HG03097 (cell line): ENCODE data around the gene HRNR.

Experiments
- ATAC-seq: cut with Tn5 transposase; IDR thresholded peaks from one replicate; pipeline ENCODE4 v1.9.1; 2021; ENCODE audit not compliant: unreplicated experiment, low FRiP score

HRNR gene

DNA sequence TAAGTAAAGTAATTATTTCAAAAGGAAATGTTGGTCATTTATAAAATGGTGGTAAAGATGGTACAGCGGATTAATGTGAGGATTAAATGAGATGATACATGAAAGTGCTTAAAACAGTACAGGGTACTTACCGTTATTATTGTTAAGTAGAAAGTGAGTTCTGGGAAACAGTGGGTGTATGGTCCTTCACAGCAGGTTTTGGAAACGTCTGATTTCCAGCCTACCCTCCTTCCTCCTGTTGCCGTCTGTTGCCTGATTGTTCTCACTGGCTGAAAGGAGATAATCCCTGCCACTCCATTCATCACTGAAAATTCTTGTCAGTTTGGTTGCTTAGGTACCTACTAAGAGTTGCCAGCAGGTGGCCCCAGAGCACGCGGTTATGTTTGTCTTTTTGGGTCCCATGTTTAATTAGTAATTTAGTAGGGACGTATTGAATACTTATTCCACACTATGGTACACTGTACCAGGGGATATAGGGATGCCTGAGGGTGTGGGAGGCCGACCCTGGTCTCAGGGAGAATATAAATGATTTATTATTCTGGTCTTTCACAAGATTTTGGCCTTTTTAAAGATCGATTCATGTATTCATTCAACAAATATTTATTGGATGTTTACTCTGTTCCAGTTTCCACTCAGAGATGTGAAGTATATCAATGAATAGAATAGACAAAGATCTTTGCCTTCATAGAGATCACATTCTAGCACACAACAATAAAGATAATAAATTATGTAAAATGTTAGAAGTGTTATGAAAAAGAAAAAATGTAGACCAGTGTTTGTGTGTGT is 34.1 kb downstream of the HRNR start:
- no peak for ATAC-seq

DNA sequence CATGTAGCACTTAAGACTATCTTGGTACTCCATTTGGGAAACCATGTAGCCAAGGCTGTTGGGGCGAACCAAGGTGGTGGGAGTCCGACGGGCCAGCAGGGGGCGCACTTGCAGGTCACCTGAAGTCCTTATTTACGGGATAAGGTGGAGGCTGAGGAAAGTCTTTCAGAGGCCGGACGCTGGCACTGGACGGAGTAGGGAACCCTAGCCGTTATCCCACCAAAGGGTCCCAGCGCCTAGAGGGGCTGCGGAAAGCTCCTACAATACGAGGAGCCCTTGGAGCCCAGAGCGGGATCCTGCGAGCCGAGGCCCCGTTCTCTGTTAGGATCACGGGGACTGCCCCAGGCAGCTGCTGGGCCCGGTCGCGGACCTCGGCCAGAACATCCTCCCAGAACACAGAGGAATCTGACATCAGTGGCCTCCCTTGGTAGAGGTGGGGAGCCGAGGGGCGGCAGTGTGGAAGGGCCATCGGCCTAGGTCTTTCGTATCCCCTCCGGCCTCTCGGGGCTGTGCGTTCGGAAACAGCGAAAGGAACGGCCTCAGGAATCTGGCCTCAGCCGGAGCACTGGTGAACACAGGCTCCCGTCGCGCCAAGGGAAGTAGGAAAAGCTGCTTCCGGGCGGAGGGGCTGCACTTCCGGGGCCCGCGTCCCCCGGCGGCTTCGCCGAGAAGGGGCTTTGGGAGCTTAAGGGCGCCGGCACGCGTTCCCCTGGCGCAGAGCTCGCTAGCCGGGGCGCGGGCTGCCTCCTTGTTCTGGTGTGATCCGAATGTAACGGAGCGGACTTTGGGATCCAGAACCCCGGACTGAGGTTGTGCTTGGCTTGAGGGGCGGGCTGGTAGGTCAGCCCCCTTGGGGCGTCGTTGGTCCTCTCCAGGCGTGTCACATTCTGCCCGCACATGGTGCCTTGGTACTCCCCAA is 35.1 kb downstream of the HRNR start:
- ATAC-seq = no peak

DNA sequence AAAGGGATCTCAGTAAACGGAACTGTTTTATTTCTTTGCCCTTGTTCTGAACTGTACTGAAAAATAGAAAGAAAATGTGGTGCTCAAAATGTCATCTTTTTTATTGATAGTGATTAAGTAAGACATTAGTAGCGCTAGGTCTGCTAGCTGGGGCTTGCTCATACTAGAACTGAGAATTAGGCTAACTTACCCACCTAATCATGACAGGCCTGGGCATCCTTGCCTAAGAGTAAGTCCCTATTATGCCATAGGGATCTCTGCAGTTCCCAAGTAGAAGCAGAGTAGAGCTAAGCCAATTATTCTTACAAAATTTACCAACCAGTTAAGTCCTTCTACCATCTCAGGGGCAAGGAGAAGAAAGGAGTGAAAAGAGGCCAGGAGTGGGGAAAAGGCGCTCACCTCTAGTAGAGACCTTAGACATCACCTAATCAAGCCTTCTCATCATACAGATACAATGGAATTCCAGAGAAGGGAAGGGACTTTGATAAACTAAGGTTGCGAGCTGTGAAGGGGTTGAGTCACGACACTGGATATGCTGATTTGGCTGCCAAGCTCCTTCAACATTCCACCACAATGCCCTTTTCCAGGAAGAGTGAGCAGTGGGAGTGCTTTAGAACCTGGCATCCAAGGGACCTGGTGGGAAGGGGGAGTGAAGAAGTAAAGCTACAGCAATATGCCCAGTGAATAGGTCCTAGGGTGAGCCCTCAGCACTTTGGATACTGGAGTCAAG is 37.3 kb downstream of the HRNR start:
- no peak for ATAC-seq

DNA sequence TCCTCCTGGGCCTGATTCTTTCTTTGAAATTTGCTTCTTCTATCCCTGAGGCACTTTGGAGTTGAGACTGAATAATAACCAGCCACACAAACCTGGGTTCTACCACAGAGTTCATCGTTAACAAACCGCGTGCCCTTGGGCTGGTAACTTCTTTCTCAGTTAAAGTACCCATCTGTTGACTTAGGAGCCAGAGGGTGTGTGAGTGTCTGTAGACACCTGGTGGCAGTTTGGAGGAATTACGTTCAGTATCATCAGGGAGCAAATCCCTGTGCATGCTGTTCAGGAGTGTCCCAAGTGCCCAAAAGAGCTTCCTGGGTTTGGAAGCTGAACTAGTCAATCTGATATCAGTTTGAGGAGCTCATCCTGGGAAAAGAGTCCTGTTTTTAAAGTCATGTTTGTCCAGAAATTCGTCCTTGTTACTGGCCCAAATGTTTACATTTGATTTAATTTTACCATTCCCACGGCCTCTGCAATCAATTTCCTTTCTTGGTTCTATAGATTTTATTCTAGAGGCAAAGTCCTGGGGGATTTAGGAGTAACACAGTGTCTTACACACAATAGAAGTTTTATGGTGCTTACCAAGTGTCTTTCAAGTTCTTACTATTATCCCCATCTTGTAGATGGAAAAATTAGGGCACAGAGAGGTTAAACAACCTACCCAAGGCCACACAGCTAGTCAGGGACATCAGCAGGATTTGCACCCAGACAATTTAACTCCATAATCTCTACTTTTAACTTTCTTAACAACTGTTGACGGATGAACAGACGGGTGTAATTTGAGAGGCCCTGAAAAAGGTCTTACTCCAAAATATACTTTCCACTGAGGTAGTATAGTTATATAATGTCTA is 38.2 kb downstream of the HRNR start:
- no peak for ATAC-seq

DNA sequence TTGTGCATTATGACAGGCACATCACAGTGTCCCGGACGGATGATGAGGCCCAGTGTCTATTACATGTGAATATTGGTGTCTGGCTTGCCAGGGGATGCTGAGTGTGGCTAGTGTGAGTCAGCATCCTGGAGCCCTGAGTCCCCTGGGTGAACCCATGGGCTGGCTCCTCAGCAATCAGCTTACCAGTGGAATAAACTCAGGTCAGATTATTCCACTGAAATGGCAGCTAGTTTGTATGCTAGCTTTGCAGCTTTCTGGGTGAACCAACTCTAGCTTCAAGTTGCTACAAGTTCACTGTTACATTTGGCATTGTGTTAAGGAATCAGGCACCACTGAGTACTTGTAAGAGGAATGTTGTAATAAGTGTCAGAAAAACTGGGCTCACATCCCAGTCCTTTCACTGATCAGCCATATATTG is 41.0 kb downstream of the HRNR start:
- no peak for ATAC-seq

DNA sequence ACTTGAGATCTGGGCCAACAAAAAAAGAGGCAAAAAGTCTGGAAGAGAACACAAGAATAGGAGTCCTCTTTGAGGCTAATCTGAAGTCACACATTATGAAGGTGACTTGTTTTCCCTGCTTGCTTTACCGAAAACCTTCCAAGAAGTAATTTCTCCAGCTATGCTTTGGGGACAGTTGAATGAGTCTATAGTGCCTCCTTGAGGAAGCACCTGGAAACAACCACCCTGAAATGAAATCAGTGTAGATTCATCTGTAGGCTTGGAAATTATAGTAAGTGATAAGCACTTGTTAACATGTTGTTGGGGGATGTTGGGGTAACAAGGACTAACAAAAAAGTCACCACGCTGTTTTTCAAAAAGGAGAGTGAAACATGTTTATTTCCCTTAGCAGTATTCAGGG is 41.6 kb downstream of the HRNR start:
- ATAC-seq = no peak

DNA sequence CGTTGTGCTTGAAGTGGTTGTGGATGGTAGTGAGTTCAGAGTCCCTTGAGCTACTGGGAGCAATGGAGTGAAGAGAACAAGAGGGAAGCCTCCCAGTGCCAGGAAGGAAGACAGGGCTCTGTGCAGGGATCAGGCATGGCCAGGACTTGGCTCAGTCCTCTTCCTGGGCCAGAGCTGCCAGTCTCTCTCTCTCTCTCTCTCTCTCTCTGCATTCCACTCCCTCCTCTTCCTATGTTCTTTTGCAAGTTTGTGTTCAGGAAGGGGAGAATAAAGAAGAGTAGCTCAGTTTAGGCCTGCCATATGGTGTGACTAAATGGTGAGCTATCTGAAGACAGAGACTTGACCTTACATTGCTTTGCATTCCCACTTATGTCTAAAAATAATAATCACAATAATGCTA is 44.4 kb downstream of the HRNR start:
- no peak for ATAC-seq

DNA sequence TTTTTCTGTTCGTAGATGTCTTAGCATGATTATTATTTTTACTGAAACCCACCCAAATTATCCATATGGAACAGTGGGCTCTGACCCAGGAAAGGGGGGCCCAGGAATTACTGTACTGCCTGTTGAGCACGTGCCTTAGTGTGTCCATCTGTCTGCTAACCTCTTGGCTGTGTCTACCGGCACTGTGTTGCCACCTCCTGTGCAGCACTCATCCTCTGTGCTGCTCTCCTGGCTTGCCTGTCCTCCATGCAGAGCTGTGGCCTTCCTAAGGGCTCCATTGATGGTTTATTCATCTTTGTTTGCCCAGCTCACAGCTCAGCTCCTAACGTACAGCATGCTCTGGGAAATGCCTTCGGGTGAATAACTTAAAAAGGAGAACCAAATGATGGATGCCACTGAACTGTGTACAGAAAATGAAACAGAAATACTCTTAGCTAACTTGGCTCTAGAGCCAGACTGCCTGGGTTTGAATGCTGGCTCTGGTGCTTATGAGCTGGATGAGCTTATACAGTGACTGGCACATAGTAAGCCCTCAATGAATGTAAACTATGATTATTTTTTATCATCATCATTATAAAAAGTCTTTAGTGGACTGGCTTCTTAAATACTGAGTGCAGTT is 53.6 kb downstream of the HRNR start:
- no peak for ATAC-seq

DNA sequence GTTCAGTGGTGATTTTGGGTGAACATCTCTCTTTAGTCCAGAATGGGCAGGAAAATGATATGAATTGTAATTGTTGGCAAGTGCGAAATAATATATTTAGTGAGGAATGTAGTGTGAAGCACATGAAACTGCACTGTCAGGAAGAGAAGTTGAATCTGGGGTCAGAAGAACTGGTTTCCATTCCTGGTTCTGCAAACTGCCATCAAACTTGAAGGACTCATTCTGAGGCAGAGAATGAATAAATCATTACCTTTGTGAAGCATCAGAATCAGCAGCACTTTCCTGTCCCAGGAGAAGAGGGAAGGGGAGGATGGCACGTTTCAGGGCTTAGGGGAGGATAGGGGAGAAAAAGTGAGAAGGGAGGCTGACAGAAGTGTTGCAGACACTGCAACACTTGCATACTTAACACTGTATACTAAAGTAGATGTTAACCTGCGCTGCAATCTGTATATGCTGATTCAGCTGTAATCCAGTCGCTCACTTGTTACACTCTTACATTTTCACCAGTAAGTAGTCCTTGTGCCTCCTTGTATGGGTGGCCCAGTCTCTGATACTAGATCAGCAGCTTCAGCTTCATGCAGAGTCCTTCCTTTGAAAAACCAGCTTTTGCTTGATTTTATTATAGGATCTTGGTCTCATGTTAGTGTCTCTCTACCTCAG is 54.5 kb downstream of the HRNR start:
- no peak for ATAC-seq

DNA sequence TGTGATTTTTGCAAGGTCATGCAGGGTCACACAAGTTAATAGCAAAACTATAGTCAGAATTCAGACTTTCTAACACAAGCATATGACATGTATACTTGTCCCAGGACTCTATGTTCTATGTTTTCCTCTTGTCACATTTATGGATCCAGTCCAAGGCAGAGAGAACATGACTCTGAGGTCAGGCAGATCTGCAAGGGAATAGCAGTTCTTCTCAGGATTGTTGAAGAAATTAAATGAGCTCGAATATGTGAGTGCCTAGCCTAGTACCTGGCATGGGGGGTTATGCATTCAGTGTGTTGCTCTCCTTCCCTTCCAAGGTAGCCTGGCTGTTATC is 55.5 kb downstream of the HRNR start:
- no peak for ATAC-seq

DNA sequence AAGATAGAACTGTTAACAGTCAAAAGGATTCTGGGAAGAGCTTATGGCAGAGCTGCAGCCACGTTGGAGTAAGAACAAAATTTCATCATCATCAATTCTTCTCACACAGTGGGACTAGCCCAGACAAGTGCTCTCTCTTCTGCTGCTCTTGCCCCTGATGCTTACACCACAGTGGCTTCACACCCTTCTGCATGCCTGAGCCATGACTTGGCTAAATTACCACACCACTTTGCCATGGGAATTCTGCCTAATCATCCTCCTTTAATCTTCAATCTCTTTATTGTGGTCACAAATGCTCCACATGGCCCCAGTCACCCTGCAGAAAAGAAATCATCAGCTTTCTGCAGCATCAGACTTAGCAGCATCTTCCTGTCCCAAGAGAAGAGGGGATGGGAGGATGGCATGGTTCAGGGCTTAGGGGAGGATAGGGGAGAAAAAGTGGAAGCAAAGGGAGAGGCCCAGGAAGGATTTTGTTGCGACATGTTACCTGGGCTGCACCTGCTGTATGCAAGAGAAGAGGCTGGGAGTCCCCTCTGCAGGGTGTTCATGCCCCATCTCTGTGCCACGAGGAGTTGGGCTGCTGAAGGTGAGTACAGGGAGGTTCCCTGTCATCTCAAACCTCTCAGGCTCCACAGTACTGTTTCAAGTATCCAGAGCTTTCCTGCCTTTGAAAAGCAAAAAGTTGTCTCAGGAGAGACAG is 56.0 kb downstream of the HRNR start:
- no peak for ATAC-seq

DNA sequence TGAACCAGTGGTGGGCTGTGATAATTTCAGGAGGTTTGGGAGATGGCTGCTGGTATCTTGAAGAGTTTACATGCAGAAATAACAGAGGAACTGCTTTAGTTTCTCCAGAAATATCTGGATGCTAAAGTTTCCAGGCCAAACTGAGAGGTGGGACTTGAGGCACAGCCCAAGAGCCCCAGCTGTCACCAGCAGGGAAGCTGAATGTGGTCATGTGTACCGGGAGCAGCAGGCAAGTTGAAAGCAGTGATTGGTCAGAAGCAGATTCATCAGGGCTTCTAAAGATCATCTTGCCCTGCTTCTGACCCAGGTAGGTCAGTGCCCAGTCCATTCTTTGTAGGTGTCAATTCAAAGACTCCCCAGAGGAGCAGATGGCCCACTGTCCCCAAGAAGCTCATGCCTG is 57.0 kb downstream of the HRNR start:
- no peak for ATAC-seq

DNA sequence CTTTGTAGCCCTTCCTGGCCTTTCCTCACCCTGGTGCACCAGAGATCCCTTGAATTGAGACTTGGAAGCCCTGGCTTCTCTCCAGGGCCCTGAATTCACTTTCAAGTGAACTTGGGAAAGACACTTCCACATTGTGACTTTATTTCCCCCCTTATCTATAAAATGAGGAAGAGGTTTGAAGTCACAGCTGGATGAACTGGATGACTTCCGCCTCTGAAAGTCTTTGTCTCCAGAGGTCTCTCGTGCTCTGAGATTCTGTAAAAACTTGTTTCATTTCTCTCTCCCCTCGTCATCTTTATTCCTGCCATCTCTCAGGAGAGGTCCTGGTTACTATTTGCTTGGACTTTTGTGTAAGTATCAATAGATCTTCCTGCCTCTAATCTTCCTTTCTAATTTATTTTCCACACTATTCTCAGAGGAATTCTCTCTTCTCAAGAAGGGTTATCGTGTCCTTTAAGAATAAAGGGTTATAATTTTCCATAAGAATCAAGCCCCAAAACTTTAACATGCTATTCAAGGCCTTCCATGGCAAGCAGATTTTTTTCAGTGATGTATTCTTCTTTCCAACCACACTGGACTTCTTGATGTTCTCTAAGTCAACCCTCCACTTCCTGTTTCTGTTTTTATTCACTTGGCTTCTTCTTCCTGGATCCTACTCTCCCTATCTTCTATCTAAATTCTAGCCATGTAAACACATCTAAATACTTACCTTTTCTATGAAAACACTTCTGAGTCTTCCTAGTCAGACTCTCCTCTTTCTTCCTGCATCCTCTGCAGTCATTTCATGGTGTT is 58.5 kb downstream of the HRNR start:
- no peak for ATAC-seq

DNA sequence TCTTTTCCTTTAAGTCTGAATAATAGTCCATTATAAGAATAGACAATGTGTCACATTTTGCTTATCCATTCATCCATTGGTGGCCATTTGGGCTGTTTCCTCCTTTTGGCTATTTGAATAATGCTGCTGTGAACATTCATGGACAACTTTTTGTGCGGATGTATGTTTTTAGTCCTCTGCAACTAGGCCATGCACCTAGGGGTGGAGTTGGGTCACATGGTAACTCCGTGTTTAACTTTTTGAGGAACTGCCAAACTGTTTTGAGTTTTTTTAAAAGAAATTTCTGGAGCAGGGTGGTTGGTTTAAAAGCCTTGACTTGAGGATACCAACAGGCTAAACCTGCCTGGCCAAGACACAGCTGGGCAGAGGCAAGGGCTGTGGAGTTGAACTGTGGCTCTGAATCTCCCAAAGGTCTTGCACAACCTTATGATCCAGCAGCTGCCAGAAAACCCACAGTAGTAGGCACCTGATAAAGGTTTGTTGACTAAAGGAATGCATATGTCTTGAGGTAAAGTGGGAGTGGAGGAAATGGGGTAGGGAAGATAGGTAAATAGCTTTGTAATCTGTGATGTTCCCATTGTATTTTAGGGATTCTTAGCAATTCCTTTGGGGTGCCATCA is 59.4 kb downstream of the HRNR start:
- ATAC-seq = no peak

DNA sequence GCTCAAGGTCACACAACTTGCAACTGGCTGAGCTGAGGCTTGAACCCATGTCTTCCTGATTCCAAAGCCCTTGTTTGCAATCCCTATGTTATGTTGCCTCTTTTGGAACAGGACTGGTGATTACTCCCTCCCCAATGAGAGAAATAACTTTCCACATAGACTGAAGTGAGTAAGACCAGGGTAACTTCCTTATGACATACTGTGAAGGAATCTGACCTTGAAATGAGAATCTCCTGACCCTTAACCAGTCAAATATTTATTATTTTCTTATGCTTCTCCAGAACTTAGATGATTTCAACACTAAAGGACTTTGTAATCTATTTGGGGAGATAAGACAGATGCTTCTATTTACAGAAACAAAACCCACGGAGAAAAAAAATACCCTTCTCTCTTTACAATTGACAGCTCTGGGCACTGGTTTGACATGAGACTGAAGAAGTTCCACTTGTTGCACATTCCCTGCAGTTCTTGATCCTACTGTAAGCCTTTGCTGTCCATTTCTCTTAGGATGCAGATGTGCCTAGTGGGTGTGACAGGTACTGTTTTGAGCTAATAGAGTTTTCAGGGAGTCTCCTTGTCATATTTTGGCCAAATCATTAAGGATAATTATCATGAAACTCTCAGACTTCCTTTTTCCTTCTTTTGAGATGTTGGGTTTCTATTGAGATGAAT is 61.1 kb downstream of the HRNR start:
- ATAC-seq = no peak
